Parathyroid adenoma (tissue), 2 donors: ENCODE measurements around the gene ZNF546.

ENCODE experiments used
- H2AFZ ChIP-seq: fragments of 300-600 bp; sonication (generic); one replicate; pipeline ENCODE4 v1.7.0; 2017; ENCODE audit warnings: antibody characterized with exemption, mild to moderate bottlenecking
- H3K27ac ChIP-seq: fragments of 300-600 bp; sonication (generic); one replicate; pipeline ENCODE4 v1.7.0; 2017
- H3K27me3 ChIP-seq: fragments of 300-600 bp; sonication (generic); one replicate; pipeline ENCODE4 v1.7.0; 2017; ENCODE audit warnings: low read length; ENCODE audit not compliant: control insufficient read depth, insufficient read depth
- H3K36me3 ChIP-seq: fragments of 300-600 bp; sonication (generic); one replicate; pipeline ENCODE4 v1.7.0; 2017; ENCODE audit warnings: low read length; ENCODE audit not compliant: control insufficient read depth, insufficient read depth
- H3K4me1 ChIP-seq: fragments of 300-600 bp; sonication (generic); one replicate; pipeline ENCODE4 v1.7.0; 2017; ENCODE audit warnings: control low read depth
- H3K4me2 ChIP-seq: fragments of 300-600 bp; sonication (generic); one replicate; pipeline ENCODE4 v1.7.0; 2017; ENCODE audit warnings: low read length
- H3K4me3 ChIP-seq: fragments of 300-600 bp; sonication (generic); one replicate; pipeline ENCODE4 v1.7.0; 2017; ENCODE audit warnings: low read depth, low read length
- H3K79me2 ChIP-seq: fragments of 300-600 bp; sonication (generic); one replicate; pipeline ENCODE4 v1.7.0; 2017; ENCODE audit warnings: control low read depth
- H3K9ac ChIP-seq: fragments of 300-600 bp; sonication (generic); one replicate; pipeline ENCODE4 v1.7.0; 2017; ENCODE audit warnings: mild to moderate bottlenecking
- H3K9me3 ChIP-seq: fragments of 300-600 bp; sonication (generic); one replicate; pipeline ENCODE4 v1.7.0; 2017; ENCODE audit warnings: low read length; ENCODE audit not compliant: control insufficient read depth
- CTCF ChIP-seq: fragments of 300-600 bp; sonication (generic); IDR thresholded peaks from one replicate; pipeline ENCODE4 v1.7.0; 2017; ENCODE audit warnings: antibody characterized with exemption, mild to moderate bottlenecking
- donor health status: primary hyperparathyroidism.

The ZNF546 gene

GRCh38 chr19:39994361-39994760 lies 2.5 kb upstream of the ZNF546 start:
- H2AFZ ChIP-seq = no peak overlapping the region
- no peaks in the 10 kb centered on the region for H3K36me3 ChIP-seq
- no peak overlapping the region for H3K4me2 ChIP-seq
- H3K4me3 ChIP-seq = no peak overlapping the region
- H3K79me2 ChIP-seq = peaks cover 14% of the 10 kb centered on the region
- H3K27ac ChIP-seq = no peak overlapping the region
- H3K9me3 ChIP-seq = no peaks in the 10 kb centered on the region
- no peaks in the 10 kb centered on the region for H3K27me3 ChIP-seq
- no peak for TF ChIP-seq CTCF
- no peaks in the 10 kb centered on the region for H3K4me1 ChIP-seq
- H3K9ac ChIP-seq = no peak overlapping the region

GRCh38 chr19:39995794-39996193 lies 1.1 kb upstream of the ZNF546 start:
- Histone ChIP-seq H3K27me3 (no peaks in the 10 kb centered on the region), H3K27ac (no peak overlapping the region), H3K4me2 (no peak overlapping the region), H3K4me1 (no peaks in the 10 kb centered on the region), H3K4me3 (no peak overlapping the region), H3K9ac (no peak overlapping the region), H3K36me3 (no peaks in the 10 kb centered on the region), H2AFZ (no peak overlapping the region), H3K9me3 (no peaks in the 10 kb centered on the region), H3K79me2 (peaks cover 11% of the 10 kb centered on the region)
- no peak for TF ChIP-seq CTCF

GRCh38 chr19:39996218-39996810 lies 546 bp upstream of the ZNF546 start:
- H3K27me3 ChIP-seq = no peaks in the 10 kb centered on the region
- peak overlapping the region; percentile 65 for H3K27ac ChIP-seq
- H2AFZ ChIP-seq = peak overlapping the region; percentile 94
- H3K9ac ChIP-seq = peak overlapping the region; percentile 41
- no peaks in the 10 kb centered on the region for H3K9me3 ChIP-seq
- peaks cover 11% of the 10 kb centered on the region for H3K79me2 ChIP-seq
- H3K36me3 ChIP-seq = no peaks in the 10 kb centered on the region
- peak overlapping the region; percentile 99 for H3K4me2 ChIP-seq
- H3K4me3 ChIP-seq = peak overlapping the region; percentile 96
- H3K4me1 ChIP-seq = no peaks in the 10 kb centered on the region
- TF ChIP-seq CTCF = no peak

GRCh38 chr19:39997638-39998216 lies 867 bp downstream of the ZNF546 start:
- peak overlapping the region; percentile 65 for H3K27ac ChIP-seq
- H3K79me2 ChIP-seq = peaks cover 11% of the 10 kb centered on the region

More at GRCh38 chr19:39997638-39998216, 867 bp downstream of the ZNF546 start:
- Histone ChIP-seq H3K9ac (no peak overlapping the region), H3K4me2 (peak overlapping the region; percentile 99), H3K4me1 (no peaks in the 10 kb centered on the region), H2AFZ (peak overlapping the region; percentile 94), H3K36me3 (no peaks in the 10 kb centered on the region), H3K4me3 (peak overlapping the region; percentile 96), H3K9me3 (no peaks in the 10 kb centered on the region), H3K27me3 (no peaks in the 10 kb centered on the region)
- no peak for TF ChIP-seq CTCF
